Left lung (tissue), 10 donors: ENCODE results near the gene COQ5. TPM values are rescaled to one million over a fixed set of nuclear protein-coding genes. Genes with fewer than 3 reads are reported as not detected.
"Not testable (repeated sequence)": the region's sequence is repeated elsewhere in the genome, so short reads cannot be mapped to it uniquely, and the experiment has no call there.

Experiments
- ATAC-seq: fragments of 200-7000 bp; cut with Tn5 transposase; one replicate; pipeline ENCODE4 v1.9.1; 2020; ENCODE audit warnings: moderate library complexity
- DNase-seq, 4 donors: peaks; one replicate each; pipeline ENCODE4 v3.0.0-alpha.2; 2013 to 2020
- H3K27ac ChIP-seq, 2 donors: fragments of 200-600 bp; sonication (generic) in 1 of 2; one replicate each; pipeline versions ENCODE4 v1.5.0 to v1.8.0; 2020 to 2021
- H3K27me3 ChIP-seq, 2 donors: fragments of 200-600 bp; sonication (generic) in 1 of 2; one replicate each; pipeline versions ENCODE4 v1.5.0 to v1.8.0; 2020 to 2021
- H3K36me3 ChIP-seq, 2 donors: fragments of 200-600 bp; sonication (generic) in 1 of 2; one replicate each; pipeline versions ENCODE4 v1.5.0 to v1.8.0; 2020 to 2021
- H3K4me1 ChIP-seq, 2 donors: fragments of 200-600 bp; one replicate each; pipeline ENCODE4 v1.8.0; 2021
- H3K4me3 ChIP-seq, 2 donors: fragments of 200-600 bp; sonication (generic) in 1 of 2; one replicate each; pipeline versions ENCODE4 v1.5.0 to v1.8.0; 2020 to 2021; ENCODE audit warnings: mild to moderate bottlenecking in 1 of 2
- H3K9me3 ChIP-seq, 2 donors: fragments of 200-600 bp; sonication (generic) in 1 of 2; one replicate each; pipeline versions ENCODE4 v1.5.0 to v1.8.0; 2020 to 2021
- CTCF ChIP-seq, 2 donors: fragments of 200-600 bp; sonication (generic) in 1 of 2; IDR thresholded peaks; one replicate each; pipeline versions ENCODE4 v1.5.0 to v1.8.0; 2021; ENCODE audit warnings: antibody characterized with exemption in 2 of 2
- intact Hi-C, 2 donors: fragments of 100-400 bp; cut with DNase I; formaldehyde crosslinking; loops; one replicate each; pipeline versions ENCODE4 v1.11.2 to v1.14.2; 2022
- polyA plus RNA-seq, 6 donors: library from polyadenylated mRNA; unstranded; fragments of 120-200 nt; gene quantifications; one replicate each; pipeline ENCODE4 v1.2.1, GENCODE V29; 2013; ENCODE audit not compliant: insufficient read length in 6 of 6
- total RNA-seq, 2 donors: library from RNA; stranded (reverse); fragmentation: NEBNext Ultra II Directional; extraction: Animal tissue kit (Norgen Biotek cat#: 25700); gene quantifications; one replicate each; pipeline ENCODE4 v1.2.1, GENCODE V29; 2021
- donor health status: DM: no; HTN: yes; CAD: no.
- donor health status: DM: no; HTN: no; CAD: no.

Gene COQ5
- total and polyA plus RNA-seq, 8 donors = 23.1 to 58.8 (median 48.1) TPM

- no peak for TF ChIP-seq CTCF (IDR thresholded peaks at IDR 0.05)
- intact Hi-C loops = no loop called here
- ATAC-seq = no peak
Observed at GRCh38 chr12:120532701-120533238, 3.8 kb upstream of the COQ5 start.

GRCh38 chr12:120530418-120530761, 1.4 kb upstream of the COQ5 start:
- H3K9me3 ChIP-seq, H3K36me3 ChIP-seq, ATAC-seq, H3K27me3 ChIP-seq, intact Hi-C loops, DNase-seq: not testable (repeated sequence)
- Histone ChIP-seq H3K4me3 (peak overlapping the region in 1 of 2 donors; percentile 78), H3K27ac (peak overlapping the region; percentile 89 to 95), H3K4me1 (peaks cover 6 to 36% of the 10 kb centered on the region in 2 donors)

More at GRCh38 chr12:120532701-120533238, 3.8 kb upstream of the COQ5 start:
- Histone ChIP-seq H3K36me3 (no peaks in the 10 kb centered on the region), H3K27me3 (no peaks in the 10 kb centered on the region), H3K27ac (no peak overlapping the region), H3K9me3 (no peaks in the 10 kb centered on the region), H3K4me1 (peaks cover 27 to 56% of the 10 kb centered on the region in 2 donors), H3K4me3 (no peak overlapping the region)
- no peak for DNase-seq

GRCh38 chr12:120529641-120530417, 871 bp upstream of the COQ5 start:
- DNase-seq = peak in 1 of 4 donors; percentile 60
- peak; percentile 70 for ATAC-seq
- H3K36me3 ChIP-seq = no peaks in the 10 kb centered on the region
- H3K9me3 ChIP-seq = no peaks in the 10 kb centered on the region
- H3K27ac ChIP-seq = peak overlapping the region; percentile 89 to 95
- no peak for TF ChIP-seq CTCF (IDR thresholded peaks at IDR 0.05)
- no peaks in the 10 kb centered on the region for H3K27me3 ChIP-seq
- peak overlapping the region; percentile 59 to 78 for H3K4me3 ChIP-seq
- H3K4me1 ChIP-seq = peaks cover 6 to 31% of the 10 kb centered on the region in 2 donors
- intact Hi-C loops = no loop called here

- Histone ChIP-seq H3K27me3 (no peaks in the 10 kb centered on the region), H3K4me3 (no peak overlapping the region), H3K4me1 (peaks cover 0 to 4% of the 10 kb centered on the region in 2 donors), H3K9me3 (no peaks in the 10 kb centered on the region), H3K36me3 (peaks cover 3 to 15% of the 10 kb centered on the region in 2 donors), H3K27ac (no peak overlapping the region)
- intact Hi-C loops = no loop called here
- no peak for ATAC-seq
- TF ChIP-seq CTCF (IDR thresholded peaks at IDR 0.05) = no peak
- DNase-seq = no peak
Observed at GRCh38 chr12:120522568-120522967, 6.4 kb downstream of the COQ5 start.

- H3K27ac ChIP-seq, DNase-seq, intact Hi-C loops, ATAC-seq, H3K4me1 ChIP-seq, H3K9me3 ChIP-seq, H3K4me3 ChIP-seq, H3K27me3 ChIP-seq: not testable (repeated sequence)
- peaks cover 3 to 40% of the 10 kb centered on the region in 2 donors for H3K36me3 ChIP-seq
Observed at GRCh38 chr12:120519324-120519723, 9.6 kb downstream of the COQ5 start.

GRCh38 chr12:120515496-120515895, 13.5 kb downstream of the COQ5 start:
- Histone ChIP-seq H3K4me1 (no peaks in the 10 kb centered on the region), H3K27ac (no peak overlapping the region), H3K9me3 (no peaks in the 10 kb centered on the region), H3K27me3 (no peaks in the 10 kb centered on the region), H3K36me3 (peaks cover 3 to 67% of the 10 kb centered on the region in 2 donors), H3K4me3 (no peak overlapping the region)
- intact Hi-C loops = no loop called here
- DNase-seq (no peak), ATAC-seq (no peak)
- TF ChIP-seq CTCF (IDR thresholded peaks at IDR 0.05) = no peak
